Lung (tissue), 12 donors: ENCODE measurements around the gene DOCK8. TPM values are rescaled to one million over a fixed set of nuclear protein-coding genes. Genes with fewer than 3 reads are reported as not detected.
A peak's percentile ranks its signal among the peaks of the same experiment; 100 is the strongest.

Experiments used
- ATAC-seq: fragments of 200-7000 bp; cut with Tn5 transposase; one replicate; pipeline ENCODE4 v1.9.1; 2020; ENCODE audit warnings: moderate number of reproducible peaks; ENCODE audit not compliant: insufficient read depth, low FRiP score
- DNase-seq, 3 donors: peaks; one replicate each; pipeline ENCODE4 v3.0.0-alpha.2; 2013 to 2017
- H3K27ac ChIP-seq, 2 donors: one replicate each; pipeline ENCODE4 v1.5.1; 2013; ENCODE audit warnings: mild to moderate bottlenecking in 2 of 2, moderate library complexity in 2 of 2, control low read depth in 1 of 2, inconsistent platforms in 1 of 2, low read depth in 1 of 2, low read length in 1 of 2
- H3K27me3 ChIP-seq, 3 donors: one replicate each; pipeline ENCODE4 v1.5.1; 2013; ENCODE audit warnings: low read length in 2 of 3; ENCODE audit not compliant: control insufficient read depth in 3 of 3, insufficient read depth in 3 of 3
- H3K36me3 ChIP-seq, 4 donors: one replicate each; pipeline ENCODE4 v1.5.1; 2013; ENCODE audit warnings: low read length in 4 of 4, mild to moderate bottlenecking in 1 of 4, moderate library complexity in 1 of 4; ENCODE audit not compliant: control insufficient read depth in 4 of 4, insufficient read depth in 4 of 4
- H3K4me1 ChIP-seq, 5 donors: one replicate each; pipeline ENCODE4 v1.5.1; 2013; ENCODE audit warnings: low read length in 5 of 5, mild to moderate bottlenecking in 2 of 5, moderate library complexity in 1 of 5; ENCODE audit not compliant: control insufficient read depth in 5 of 5, insufficient read depth in 5 of 5
- H3K4me3 ChIP-seq: one replicate; pipeline ENCODE4 v1.5.1; 2013; ENCODE audit warnings: mild to moderate bottlenecking, control low read depth, moderate library complexity
- H3K9ac ChIP-seq, 2 donors: one replicate each; pipeline ENCODE4 v1.5.1; 2013; ENCODE audit warnings: low read length in 2 of 2, control low read depth in 1 of 2; ENCODE audit not compliant: insufficient read depth in 1 of 2
- H3K9me3 ChIP-seq, 4 donors: one replicate each; pipeline ENCODE4 v1.5.1; 2013; ENCODE audit warnings: low read length in 3 of 4, mild to moderate bottlenecking in 1 of 4, moderate library complexity in 1 of 4; ENCODE audit not compliant: control insufficient read depth in 4 of 4, insufficient read depth in 3 of 4
- CTCF ChIP-seq: IDR thresholded peaks from 2 replicates; pipeline ENCODE4 v1.5.1; 2012; ENCODE audit warnings: mild to moderate bottlenecking; ENCODE audit errors: control extremely low read depth, extremely low read depth
- WGBS, 2 donors: extraction: QIAGEN DNeasy Blood & Tissue Kit; methylation state at CpG; one replicate each; pipeline ENCODE4 v1.1.7; 2013; 5-methylcytosine and 5-hydroxymethylcytosine counted together
- polyA plus RNA-seq, 2 donors: library from polyadenylated mRNA; stranded (reverse); fragments of 200-250 nt; gene quantifications; one replicate each; pipeline ENCODE4 v1.2.1, GENCODE V29; 2013
- total RNA-seq, 2 donors: library from RNA; depleted of rRNA in 1 of 2; stranded (reverse); fragments of >200 nt in 1 of 2; gene quantifications; one replicate each; pipeline ENCODE4 v1.2.1, GENCODE V29; 2014 to 2021
- donor health status: control.
- donor health status: control.
- donor health status: Bipolar disorder and iron deficiency.
- donor health status: healthy.
- donor health status: DM: yes; HTN: yes; CAD: no.

Gene DOCK8
- total and polyA plus RNA-seq, 4 donors, result 9.6 to 75.1 (median 27.3) TPM

- H3K36me3 ChIP-seq, result no peaks in the 10 kb centered on the region
- ATAC-seq, result no peak
- no peak for DNase-seq
- H3K27me3 ChIP-seq, result no peaks in the 10 kb centered on the region
- no peak for TF ChIP-seq CTCF
- H3K4me3 ChIP-seq, result no peak overlapping the region
- H3K4me1 ChIP-seq, result no peaks in the 10 kb centered on the region
- no peak overlapping the region for H3K9ac ChIP-seq
- peak overlapping the region in 1 of 2 donors; percentile 53 for H3K27ac ChIP-seq
- 74 to 82% methylated on average over 3 of the region's 3 CpGs for WGBS, 2 donors
- peaks cover 0 to 2% (median 0%) of the 10 kb centered on the region in 4 donors for H3K9me3 ChIP-seq
Observed at GRCh38 chr9:296411-296810, 81.7 kb downstream of the DOCK8 start.

- Histone ChIP-seq H3K4me1 (no peaks in the 10 kb centered on the region), H3K4me3 (no peak overlapping the region), H3K36me3 (no peaks in the 10 kb centered on the region), H3K27me3 (no peaks in the 10 kb centered on the region), H3K9me3 (peaks cover 0 to 2% (median 0%) of the 10 kb centered on the region in 4 donors), H3K27ac (peak overlapping the region in 1 of 2 donors; percentile 53), H3K9ac (no peak overlapping the region)
- ATAC-seq (peak; percentile 86), DNase-seq (no peak)
- TF ChIP-seq CTCF, result no peak
- WGBS, 2 donors, result 21 to 27% methylated on average over 6 of the region's 6 CpGs
Observed at GRCh38 chr9:297104-297972, 82.7 kb downstream of the DOCK8 start.

DNA sequence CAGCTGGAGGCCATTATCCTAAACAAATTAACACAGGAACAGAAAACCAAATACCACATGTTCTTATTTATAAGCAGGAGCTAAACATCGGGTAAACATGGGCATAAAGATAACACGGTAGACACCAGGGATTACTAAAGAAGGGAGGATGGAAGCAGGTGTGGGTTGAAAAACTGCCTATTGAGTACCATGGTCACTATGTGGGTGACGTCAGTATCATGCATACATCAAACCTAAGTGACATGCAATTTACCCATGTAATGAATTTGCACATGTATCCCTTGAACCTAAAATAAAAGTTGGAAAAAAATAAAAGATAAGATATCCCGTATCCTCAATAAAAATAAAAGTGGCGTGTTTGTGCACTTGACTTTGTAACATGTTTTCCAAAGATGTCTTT, 88.8 kb downstream of the DOCK8 start:
- ATAC-seq, result no peak
- 91 to 95% methylated on average over 5 of the region's 5 CpGs for WGBS, 2 donors
- Histone ChIP-seq H3K36me3 (no peaks in the 10 kb centered on the region), H3K4me1 (no peaks in the 10 kb centered on the region), H3K9me3 (no peaks in the 10 kb centered on the region), H3K9ac (no peak overlapping the region), H3K27ac (no peak overlapping the region), H3K4me3 (no peak overlapping the region), H3K27me3 (no peaks in the 10 kb centered on the region)
- no peak for TF ChIP-seq CTCF
- DNase-seq, result no peak

DNA sequence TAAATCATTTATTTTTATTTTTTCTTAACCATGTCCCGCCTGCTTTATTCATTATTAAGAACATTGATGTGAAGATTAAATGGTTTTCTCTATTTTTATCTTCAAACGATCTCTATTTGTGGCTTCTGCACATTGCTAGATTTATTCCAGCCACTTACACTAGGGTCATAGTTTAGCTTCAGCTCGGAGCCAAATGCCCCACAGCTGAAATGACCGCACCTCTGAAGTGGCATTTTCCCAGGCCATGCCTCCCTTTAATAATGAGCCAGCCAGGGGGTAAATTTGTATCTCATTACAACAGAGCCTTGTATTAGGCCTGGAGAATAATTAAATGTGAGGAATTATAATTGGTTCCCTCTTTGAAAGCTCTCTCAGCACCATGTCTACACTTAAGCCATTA, 89.4 kb downstream of the DOCK8 start:
- WGBS, 2 donors, result 74 to 94% methylated on average over 4 of the region's 4 CpGs
- Histone ChIP-seq H3K9ac (no peak overlapping the region), H3K27me3 (no peaks in the 10 kb centered on the region), H3K4me1 (no peaks in the 10 kb centered on the region), H3K4me3 (no peak overlapping the region), H3K9me3 (no peaks in the 10 kb centered on the region), H3K27ac (no peak overlapping the region), H3K36me3 (no peaks in the 10 kb centered on the region)
- no peak for ATAC-seq
- DNase-seq, result no peak
- TF ChIP-seq CTCF, result no peak
